IgD-negative memory B cell (primary cell): ENCODE measurements around the gene CAMK2N2. TPM values are rescaled to one million over a fixed set of nuclear protein-coding genes. Genes with fewer than 3 reads are reported as not detected.

ENCODE experiments used
- H3K27ac Mint-ChIP-seq, 3 donors: one replicate each; pipeline ENCODE4 v1.8.0; 2020 to 2022; ENCODE audit warnings: mild to moderate bottlenecking in 3 of 3, mixed read lengths in 3 of 3, moderate library complexity in 1 of 3
- H3K27me3 Mint-ChIP-seq: one replicate; pipeline ENCODE4 v1.8.0; 2021; ENCODE audit warnings: mixed read lengths
- H3K36me3 Mint-ChIP-seq: one replicate; pipeline ENCODE4 v1.8.0; 2020; ENCODE audit warnings: mild to moderate bottlenecking, mixed read lengths
- H3K4me1 Mint-ChIP-seq, 3 donors: one replicate each; pipeline ENCODE4 v1.8.0; 2020 to 2022; ENCODE audit warnings: mixed read lengths in 3 of 3, mild to moderate bottlenecking in 1 of 3
- H3K4me3 Mint-ChIP-seq, 4 donors: one replicate each; pipeline ENCODE4 v1.8.0; 2020 to 2022; ENCODE audit warnings: mild to moderate bottlenecking in 4 of 4, mixed read lengths in 4 of 4, moderate library complexity in 3 of 4
- H3K9me3 Mint-ChIP-seq, 3 donors: one replicate each; pipeline ENCODE4 v1.8.0; 2020 to 2021; ENCODE audit warnings: mixed read lengths in 3 of 3, mild to moderate bottlenecking in 1 of 3
- polyA plus RNA-seq: library from polyadenylated mRNA; unstranded; fragments of 300-500 nt; fragmentation: Illumina TruSeq; gene quantifications from one replicate; pipeline ENCODE4 v1.2.3, GENCODE V29; 2021

The CAMK2N2 gene
- polyA plus RNA-seq, 1 donor from 2014 or later, result not detected

DNA sequence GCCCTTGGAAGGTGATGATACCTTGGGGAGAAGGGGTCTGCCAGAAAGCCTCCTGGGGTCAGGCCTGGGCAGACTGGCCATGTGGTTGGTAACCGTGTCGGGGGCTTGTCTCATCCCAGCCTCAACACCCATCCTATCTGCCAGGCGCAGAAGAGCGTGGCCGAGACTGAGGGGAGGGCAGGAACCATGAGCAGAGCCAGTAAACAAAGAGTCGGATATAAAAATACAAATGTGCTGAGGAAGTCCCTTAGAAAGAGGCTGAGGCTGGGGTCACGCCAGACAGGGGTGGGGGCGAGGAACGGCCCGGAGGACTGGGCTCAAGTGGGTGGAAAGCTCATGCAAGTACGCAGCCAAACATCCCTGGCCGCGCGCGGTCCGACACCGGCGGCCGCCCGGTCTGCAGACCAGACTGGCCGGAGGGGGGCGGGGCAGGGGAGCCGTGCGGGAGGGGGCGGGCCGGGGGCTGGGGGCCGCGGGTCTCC lies 1.9 kb downstream of the CAMK2N2 start:
- Mint-ChIP-seq H3K36me3 (peaks cover 6% of the 10 kb centered on the region), H3K27me3 (peaks cover 26% of the 10 kb centered on the region), H3K27ac (peak overlapping the region in 2 of 3 donors; percentile 14 to 26), H3K9me3 (no peaks in the 10 kb centered on the region), H3K4me3 (peak overlapping the region in 3 of 4 donors; percentile 27 to 61 (median 50)), H3K4me1 (peaks cover 8 to 13% (median 12%) of the 10 kb centered on the region in 3 donors)

DNA sequence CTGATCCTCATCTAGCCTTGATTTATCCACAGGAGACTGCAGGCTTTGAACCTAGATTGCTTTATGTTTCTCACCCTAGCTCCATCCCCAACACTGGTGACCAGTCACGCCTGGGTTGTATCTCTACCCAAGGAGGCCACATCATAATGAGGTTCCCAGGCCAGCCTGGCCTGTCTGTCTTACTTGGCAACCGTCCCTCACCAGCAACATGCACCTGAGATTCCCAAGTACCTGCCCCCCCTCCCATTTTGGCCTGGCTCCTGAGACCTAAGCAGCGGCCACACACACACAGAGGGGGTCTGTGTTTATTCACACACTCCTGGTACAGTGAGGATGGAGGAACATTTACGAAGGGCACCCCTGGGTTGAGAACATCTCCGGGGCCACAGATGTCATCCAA lies 2.4 kb downstream of the CAMK2N2 start:
- H3K27ac Mint-ChIP-seq, result peak overlapping the region in 1 of 3 donors; percentile 26
- H3K4me3 Mint-ChIP-seq, result peak overlapping the region; percentile 25 to 81 (median 44)
- peaks cover 26% of the 10 kb centered on the region for H3K27me3 Mint-ChIP-seq
- H3K9me3 Mint-ChIP-seq, result no peaks in the 10 kb centered on the region
- peaks cover 6% of the 10 kb centered on the region for H3K36me3 Mint-ChIP-seq
- H3K4me1 Mint-ChIP-seq, result peaks cover 8 to 13% (median 12%) of the 10 kb centered on the region in 3 donors

DNA sequence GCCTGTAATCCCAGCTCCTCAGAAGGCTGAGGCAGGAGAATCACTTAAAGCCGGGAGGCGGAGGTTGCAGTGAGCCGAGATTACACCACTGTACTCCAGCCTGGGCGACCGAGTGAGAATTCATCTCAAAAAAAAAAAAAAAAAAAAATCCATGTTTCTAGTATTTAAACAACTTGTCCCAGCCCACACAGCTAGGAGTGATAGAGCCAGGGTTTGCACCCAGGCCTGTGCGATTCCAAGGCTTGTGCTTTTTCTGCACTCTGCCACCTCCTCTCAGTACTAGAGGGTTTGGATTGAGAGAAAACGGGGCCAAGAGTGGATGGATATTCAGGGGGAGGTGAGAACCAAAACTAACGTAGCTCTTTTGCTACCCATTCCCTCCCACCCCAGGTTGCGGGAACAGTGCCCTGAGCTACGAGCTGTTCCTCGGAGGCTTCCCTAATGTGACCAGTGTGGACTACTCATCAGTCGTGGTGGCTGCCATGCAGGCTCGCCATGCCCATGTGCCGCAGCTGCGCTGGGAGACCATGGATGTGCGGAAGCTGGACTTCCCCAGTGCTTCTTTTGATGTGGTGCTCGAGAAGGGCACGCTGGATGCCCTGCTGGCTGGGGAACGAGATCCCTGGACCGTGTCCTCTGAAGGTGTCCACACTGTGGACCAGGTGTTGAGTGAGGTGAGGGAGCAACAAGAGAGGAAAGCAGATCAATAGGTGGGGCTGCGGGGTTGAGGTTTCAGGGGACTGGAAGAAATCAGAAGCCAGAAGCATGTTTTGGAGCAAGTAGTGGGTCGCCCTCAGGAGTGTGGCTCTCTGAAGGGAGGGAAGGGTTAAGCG lies 4.1 kb downstream of the CAMK2N2 start:
- peaks cover 16% of the 10 kb centered on the region for H3K27me3 Mint-ChIP-seq
- H3K9me3 Mint-ChIP-seq, result no peaks in the 10 kb centered on the region
- H3K36me3 Mint-ChIP-seq, result peaks cover 6% of the 10 kb centered on the region
- H3K27ac Mint-ChIP-seq, result peak overlapping the region in 1 of 3 donors; percentile 11
- peak overlapping the region in 2 of 4 donors; percentile 35 to 54 for H3K4me3 Mint-ChIP-seq
- H3K4me1 Mint-ChIP-seq, result peaks cover 8 to 12% (median 11%) of the 10 kb centered on the region in 3 donors

DNA sequence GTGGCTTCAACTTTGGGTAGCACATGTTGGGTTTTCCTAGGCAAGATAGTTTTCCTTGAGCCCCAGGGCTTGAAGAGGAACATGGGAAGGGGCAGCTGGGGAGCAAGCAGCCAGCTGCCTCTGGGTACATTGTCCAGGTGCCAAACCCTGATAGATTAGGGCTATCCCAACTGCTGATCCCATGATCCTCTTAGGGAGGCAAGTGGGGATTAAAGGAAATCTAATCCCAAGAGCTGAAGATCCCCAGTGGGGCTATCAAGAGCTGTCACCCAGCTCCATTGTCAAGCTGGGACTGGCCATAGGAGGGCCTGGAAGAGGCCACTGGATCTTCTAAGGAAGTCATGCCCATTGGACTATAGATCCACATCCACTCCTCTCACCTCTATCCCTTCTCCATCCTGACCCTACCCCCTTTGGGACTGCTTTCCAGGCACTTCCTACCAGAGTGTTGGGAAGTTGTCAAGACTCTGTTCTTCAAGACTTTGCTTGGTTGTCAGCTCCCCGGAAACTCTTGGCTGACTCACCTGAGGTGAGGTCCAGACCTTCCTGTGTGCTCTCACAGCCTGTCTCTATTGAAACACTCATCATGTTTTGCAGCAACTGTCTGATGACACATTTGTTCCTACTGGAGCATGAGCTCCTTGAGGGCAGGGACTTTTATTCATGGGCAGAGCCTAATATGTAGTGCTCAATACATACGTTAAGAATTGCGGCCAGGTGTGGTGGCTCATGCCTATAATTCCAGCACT lies 5.9 kb downstream of the CAMK2N2 start:
- Mint-ChIP-seq H3K4me3 (peak overlapping the region in 1 of 4 donors; percentile 28), H3K9me3 (no peaks in the 10 kb centered on the region), H3K4me1 (peaks cover 2 to 5% (median 4%) of the 10 kb centered on the region in 3 donors), H3K27me3 (peaks cover 7% of the 10 kb centered on the region), H3K36me3 (peaks cover 6% of the 10 kb centered on the region), H3K27ac (no peak overlapping the region)

DNA sequence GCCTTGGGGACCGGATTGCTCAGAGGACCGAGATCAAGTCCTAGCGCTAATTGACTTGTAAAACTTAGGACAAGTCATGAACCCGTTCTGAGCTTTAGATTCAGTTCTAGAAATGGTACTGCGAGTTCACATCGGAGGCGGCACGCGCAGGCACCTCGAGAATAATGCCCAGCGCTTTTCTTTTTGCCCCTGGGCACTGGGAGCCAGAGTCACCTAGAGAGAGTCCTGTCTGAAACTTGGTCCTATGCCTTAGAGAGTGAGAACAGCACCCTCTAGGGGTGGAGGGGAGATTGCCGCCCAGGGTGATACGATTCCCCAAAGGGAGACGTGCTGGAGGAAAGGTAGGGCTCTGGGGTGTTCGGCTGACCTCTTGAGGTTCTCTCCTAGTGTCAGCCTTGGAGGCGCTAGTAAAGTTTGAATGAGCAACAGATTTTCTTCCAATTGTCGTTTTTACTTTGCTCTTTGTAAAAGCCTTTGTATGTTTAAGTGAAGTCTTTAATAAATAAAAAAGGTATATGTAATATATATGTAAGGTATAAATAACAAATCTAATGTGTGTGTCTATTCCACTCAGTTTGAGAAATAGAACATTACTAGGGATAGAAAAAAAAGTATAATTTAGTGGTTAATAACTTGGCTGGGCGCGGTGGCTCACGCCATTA lies 11.1 kb downstream of the CAMK2N2 start:
- Mint-ChIP-seq H3K27me3 (no peaks in the 10 kb centered on the region), H3K36me3 (no peaks in the 10 kb centered on the region), H3K4me3 (peak overlapping the region; percentile 91 to 100 (median 98)), H3K27ac (peak overlapping the region; percentile 84 to 100 (median 90)), H3K9me3 (no peaks in the 10 kb centered on the region), H3K4me1 (peaks cover 6 to 10% (median 9%) of the 10 kb centered on the region in 3 donors)

DNA sequence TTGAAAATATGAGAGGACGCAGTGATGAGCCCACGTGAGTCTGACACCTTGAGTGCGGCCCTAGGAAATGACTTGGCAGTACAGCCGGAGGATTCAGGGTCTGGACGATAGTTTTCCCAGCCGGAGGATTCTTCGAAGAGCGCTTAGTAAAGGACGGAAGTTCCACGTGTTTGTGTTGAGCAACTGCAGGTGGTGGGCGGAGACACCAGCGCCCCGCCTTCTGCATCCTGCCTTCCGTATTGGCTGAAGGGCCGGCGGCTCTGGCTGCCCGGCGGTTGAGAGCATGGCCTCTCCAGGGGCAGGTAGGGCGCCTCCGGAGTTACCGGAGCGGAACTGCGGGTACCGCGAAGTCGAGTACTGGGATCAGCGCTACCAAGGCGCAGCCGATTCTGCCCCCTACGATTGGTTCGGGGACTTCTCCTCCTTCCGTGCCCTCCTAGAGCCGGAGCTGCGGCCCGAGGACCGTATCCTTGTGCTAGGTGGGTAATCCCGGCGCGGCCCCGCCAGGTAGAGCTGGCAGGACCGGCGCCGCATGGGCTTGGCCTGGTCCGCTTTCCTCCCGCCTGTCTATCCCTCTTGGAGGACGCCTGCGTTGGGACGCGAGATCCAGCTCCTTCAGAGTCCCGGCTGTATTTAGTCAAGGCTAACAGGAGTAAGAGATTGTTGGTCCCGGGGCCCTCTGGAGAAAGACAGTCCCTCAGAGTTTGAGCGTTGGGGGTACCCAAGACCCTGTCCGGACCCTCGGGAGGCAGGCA lies 11.8 kb downstream of the CAMK2N2 start, which contains the start of gene EEF1AKMT4:
Gene EEF1AKMT4 (plus strand): TSS at position 261 of the 755 bp plus-strand sequence. CDS start 23 bp downstream, at position 284.
- Mint-ChIP-seq H3K27me3 (no peaks in the 10 kb centered on the region), H3K27ac (peak within 1 kb of the TSS; percentile 99 to 100 (median 99))

DNA sequence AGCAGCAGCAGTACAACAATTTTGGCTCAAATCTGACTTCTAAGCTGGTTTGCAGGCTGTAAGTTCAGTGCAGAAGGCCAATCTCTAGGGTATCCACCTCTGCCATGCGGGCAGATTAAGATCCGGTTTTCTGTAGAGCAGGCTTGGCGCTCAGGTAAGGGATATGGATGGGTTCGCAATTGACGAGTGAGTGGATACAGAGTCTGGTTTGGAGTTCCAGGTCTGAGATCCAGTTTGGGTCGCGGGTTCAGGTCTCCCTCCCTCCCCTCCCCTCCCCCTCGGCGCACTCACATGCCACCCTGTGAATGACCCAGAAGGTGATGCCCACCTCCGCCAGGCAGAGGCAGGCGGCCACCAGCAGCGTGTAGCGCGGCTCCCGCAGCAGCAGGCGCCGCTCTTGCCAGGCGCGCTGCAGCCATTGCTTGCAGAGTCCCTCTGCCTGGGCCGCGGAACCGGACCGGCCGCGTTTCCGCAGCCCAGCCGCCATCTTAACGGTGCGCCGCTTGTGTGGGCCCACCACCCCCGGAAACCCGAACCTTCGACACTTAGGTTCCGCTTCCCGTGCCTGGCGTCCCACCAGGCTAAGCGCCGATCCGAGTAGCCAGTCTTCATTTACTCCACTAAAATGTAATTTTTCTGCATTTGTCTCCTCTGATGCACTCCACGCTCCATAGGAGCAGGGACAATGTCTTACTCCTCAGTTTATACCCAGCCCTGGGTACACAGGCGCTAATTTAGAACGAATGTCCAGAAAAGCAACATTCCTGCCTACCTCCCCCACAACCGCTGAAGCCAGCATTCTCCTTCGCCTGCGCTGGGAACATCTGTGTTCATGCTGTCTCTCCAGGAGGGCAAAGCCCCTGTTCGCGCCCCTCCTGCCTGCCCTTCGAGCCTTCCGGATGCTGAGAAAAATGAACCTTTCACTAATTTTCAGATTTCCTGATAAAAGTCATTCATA lies 12.6 kb downstream of the CAMK2N2 start, which contains the start of gene ALG3:
Gene ALG3 (minus strand): TSS at position 509 of the 958 bp plus-strand sequence. CDS start 22 bp downstream, at position 487.
- H3K4me3 Mint-ChIP-seq, result peak within 1 kb of the TSS; percentile 91 to 100 (median 98)
- H3K27me3 Mint-ChIP-seq, result no peaks in the 10 kb centered on the region

More for the DNA sequence above, 11.8 kb downstream of the CAMK2N2 start, which contains the start of gene EEF1AKMT4:
- peak within 1 kb of the TSS; percentile 91 to 100 (median 98) for H3K4me3 Mint-ChIP-seq
- peaks cover 9 to 12% (median 9%) of the 10 kb centered on the region in 3 donors for H3K4me1 Mint-ChIP-seq
- H3K36me3 Mint-ChIP-seq, result no peaks in the 10 kb centered on the region
- H3K9me3 Mint-ChIP-seq, result no peaks in the 10 kb centered on the region

DNA sequence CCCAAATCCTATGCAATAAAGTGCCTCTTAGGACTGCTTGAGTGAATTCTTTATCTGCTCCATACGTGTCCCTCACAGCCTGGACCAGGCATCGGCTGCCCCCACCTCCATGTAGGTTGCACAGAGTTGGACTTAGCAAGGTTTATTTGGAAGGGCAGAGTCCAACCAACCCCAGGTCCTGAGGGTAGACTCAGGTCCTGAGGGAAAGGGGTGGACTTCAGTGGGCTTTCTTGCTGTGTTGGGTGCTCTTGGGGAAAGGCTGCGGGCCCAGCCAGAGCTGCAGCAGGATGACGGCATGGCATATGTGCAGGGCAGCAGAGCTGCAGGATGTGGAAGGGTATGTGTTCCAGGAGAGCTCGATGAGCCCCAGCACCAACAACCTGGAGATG lies 19.1 kb downstream of the CAMK2N2 start:
- Mint-ChIP-seq H3K4me1 (peaks cover 0 to 9% (median 3%) of the 10 kb centered on the region in 3 donors), H3K27me3 (no peaks in the 10 kb centered on the region), H3K4me3 (no peak overlapping the region), H3K27ac (peak overlapping the region in 1 of 3 donors; percentile 31), H3K36me3 (peaks cover 4% of the 10 kb centered on the region), H3K9me3 (no peaks in the 10 kb centered on the region)

More for the DNA sequence above, 12.6 kb downstream of the CAMK2N2 start, which contains the start of gene ALG3:
- peaks cover 9 to 12% (median 9%) of the 10 kb centered on the region in 3 donors for H3K4me1 Mint-ChIP-seq
- no peaks in the 10 kb centered on the region for H3K36me3 Mint-ChIP-seq
- H3K27ac Mint-ChIP-seq, result peak within 1 kb of the TSS; percentile 99 to 100 (median 99)
- H3K9me3 Mint-ChIP-seq, result no peaks in the 10 kb centered on the region

DNA sequence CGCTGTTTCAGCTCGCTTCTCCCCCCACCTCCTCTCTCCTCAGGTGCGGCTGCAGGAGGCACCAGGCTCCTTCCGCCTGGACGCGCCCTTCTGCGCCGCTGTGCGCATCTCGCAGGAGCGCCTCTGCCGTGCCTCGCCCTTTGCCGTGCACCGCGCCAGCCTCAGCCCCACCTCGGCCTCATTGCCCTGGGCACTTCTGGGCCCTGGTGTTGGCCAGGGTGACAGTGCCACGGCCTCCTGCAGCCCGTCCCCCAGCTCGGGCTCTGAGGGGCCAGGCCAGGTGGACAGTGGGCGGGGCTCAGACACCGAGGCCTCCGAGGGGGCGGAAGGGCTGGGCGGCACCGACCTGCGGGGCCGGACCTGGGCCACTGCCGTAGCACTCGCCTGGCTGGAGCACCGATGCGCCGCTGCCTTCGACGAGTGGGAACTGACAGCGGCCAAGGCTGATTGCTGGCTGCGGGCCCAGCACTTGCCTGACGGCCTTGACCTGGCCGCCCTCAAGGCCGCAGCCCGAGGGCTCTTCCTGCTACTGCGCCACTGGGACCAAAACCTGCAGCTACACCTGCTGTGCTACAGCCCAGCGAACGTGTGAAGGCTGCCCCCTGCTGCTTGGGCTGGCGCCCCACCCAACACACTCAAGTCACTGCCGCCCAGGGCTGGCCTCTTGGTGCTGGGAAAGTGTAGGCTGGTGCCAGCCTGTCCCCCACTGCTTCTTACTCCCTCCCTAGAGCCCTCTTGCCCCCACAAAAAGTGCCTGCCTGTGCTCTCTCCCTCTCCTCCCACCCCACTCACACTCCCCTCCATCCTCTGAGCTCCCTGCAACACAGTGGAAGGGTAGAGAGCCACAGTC lies 19.7 kb downstream of the CAMK2N2 start:
- Mint-ChIP-seq H3K27ac (no peak overlapping the region), H3K9me3 (no peaks in the 10 kb centered on the region), H3K4me3 (no peak overlapping the region), H3K36me3 (peaks cover 4% of the 10 kb centered on the region), H3K27me3 (no peaks in the 10 kb centered on the region), H3K4me1 (peaks cover 0 to 9% (median 3%) of the 10 kb centered on the region in 3 donors)

DNA sequence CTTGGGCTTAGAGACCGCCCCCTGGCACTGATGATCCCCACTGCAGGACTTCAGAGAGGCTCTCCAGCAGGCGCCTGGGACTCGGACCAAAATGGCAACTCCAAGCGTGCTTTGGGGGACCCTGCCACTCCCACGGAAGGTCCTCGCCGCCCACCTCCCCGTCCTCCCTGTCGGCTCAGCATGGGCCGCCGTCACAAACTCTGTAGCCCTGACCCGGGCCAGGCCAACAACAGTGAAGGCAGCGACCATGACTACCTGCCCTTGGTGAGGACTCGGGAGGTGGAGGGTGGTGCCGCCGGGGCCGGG lies 20.3 kb downstream of the CAMK2N2 start:
- H3K36me3 Mint-ChIP-seq, result peaks cover 4% of the 10 kb centered on the region
- H3K4me1 Mint-ChIP-seq, result peaks cover 0 to 9% (median 3%) of the 10 kb centered on the region in 3 donors
- no peak overlapping the region for H3K27ac Mint-ChIP-seq
- H3K4me3 Mint-ChIP-seq, result no peak overlapping the region
- H3K9me3 Mint-ChIP-seq, result no peaks in the 10 kb centered on the region
- no peaks in the 10 kb centered on the region for H3K27me3 Mint-ChIP-seq

DNA sequence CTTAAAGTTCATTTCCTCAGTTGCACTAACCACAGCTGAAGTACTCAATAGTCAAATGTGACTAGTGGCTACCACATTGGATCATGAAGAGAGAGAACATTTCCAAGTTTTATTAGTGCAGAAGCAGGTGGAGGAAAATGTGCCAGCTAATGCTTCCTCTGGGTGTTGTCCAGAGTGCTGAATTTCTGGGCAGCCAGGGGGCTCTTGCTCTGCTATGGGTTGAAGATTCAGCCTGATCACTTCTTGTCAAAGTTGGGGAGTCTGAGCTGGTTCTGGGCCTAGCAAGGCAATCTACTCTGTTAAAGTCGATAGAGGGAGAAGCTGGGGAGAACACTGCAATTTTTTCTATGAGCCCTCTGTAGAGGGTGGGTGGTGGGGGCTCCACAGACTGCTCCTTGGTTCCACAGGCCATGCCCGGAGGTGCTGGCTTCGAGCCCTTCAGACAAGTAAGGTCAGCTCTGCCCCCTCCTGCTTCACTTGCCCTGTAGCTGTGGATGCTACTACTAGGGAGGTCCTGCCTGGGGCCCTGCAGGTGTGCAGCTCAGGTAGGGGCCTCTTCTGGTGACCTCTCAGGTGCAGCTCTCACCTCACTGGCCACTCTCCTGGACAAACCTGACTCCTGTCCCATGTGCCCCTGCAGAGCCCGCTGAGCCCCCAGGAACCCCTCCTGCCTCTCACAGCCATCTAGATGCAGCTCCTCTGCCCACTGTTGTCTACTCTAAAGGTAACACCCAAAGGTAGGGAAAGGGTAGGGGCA lies 20.8 kb downstream of the CAMK2N2 start:
- no peaks in the 10 kb centered on the region for H3K27me3 Mint-ChIP-seq

DNA sequence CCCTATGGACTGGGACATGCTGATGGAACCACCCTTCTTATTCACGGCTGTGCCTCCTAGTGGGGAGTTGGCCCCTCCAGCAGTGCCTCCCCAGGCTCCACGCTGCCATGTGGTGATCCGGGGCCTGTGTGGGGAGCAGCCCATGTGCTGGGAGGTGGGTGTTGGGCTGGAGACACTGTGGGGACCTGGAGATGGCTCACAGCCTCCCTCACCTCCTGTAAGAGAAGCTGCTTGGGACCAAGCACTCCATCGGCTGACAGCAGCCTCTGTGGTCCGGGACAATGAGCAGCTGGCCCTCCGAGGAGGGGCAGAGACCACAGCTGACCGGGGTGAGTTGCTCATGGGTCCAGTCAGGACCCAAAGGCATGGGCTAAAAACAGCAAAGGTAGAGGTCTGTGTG lies 21.6 kb downstream of the CAMK2N2 start:
- Mint-ChIP-seq H3K4me3 (peak overlapping the region in 1 of 4 donors; percentile 30), H3K27ac (no peak overlapping the region), H3K36me3 (peaks cover 4% of the 10 kb centered on the region), H3K27me3 (no peaks in the 10 kb centered on the region), H3K4me1 (peaks cover 0 to 3% (median 0%) of the 10 kb centered on the region in 3 donors), H3K9me3 (no peaks in the 10 kb centered on the region)

More for the DNA sequence above, 20.8 kb downstream of the CAMK2N2 start:
- no peaks in the 10 kb centered on the region for H3K9me3 Mint-ChIP-seq
- H3K4me3 Mint-ChIP-seq, result peak overlapping the region in 1 of 4 donors; percentile 30
- peaks cover 0 to 4% (median 3%) of the 10 kb centered on the region in 3 donors for H3K4me1 Mint-ChIP-seq
- no peak overlapping the region for H3K27ac Mint-ChIP-seq
- peaks cover 4% of the 10 kb centered on the region for H3K36me3 Mint-ChIP-seq
